SK-N-SH (cell line): ENCODE results near the gene SND1.

ENCODE experiments used
- CHD2 ChIP-seq: fragments of 150-350 bp; IDR thresholded peaks from 2 replicates; pipeline ENCODE4 v1.6.1; 2018; ENCODE audit warnings: low read length; ENCODE audit not compliant: partially characterized antibody
- EP300 ChIP-seq, 2 experiments: IDR thresholded peaks; 2 replicates each; pipeline versions ENCODE4 v1.4.0 to v1.6.1; 2012; ENCODE audit warnings: borderline replicate concordance in 1 of 2, low read depth in 1 of 2, low read length in 1 of 2
- EZH2phosphoT487 ChIP-seq: fragments of 200-600 bp; sonication (generic); IDR thresholded peaks from 2 replicates; pipeline ENCODE4 v1.6.1; 2017; ENCODE audit warnings: low read depth, mixed run types, mild to moderate bottlenecking, antibody characterized with exemption, moderate library complexity, borderline replicate concordance
- GABPA ChIP-seq: IDR thresholded peaks from 2 replicates; pipeline ENCODE4 v1.4.0; 2012; ENCODE audit warnings: low read depth, mild to moderate bottlenecking
- MXI1 ChIP-seq: IDR thresholded peaks from 2 replicates; pipeline ENCODE4 v1.6.1; 2012; ENCODE audit warnings: mild to moderate bottlenecking, low read depth, low read length, improper control_type of control experiment
- PBX3 ChIP-seq: IDR thresholded peaks from 2 replicates; pipeline ENCODE4; 2012
- POLR2AphosphoS5 ChIP-seq: IDR thresholded peaks from 2 replicates; pipeline ENCODE4 v1.6.1; 2012; ENCODE audit warnings: low read depth, low read length
- RAD21 ChIP-seq: IDR thresholded peaks from 2 replicates; pipeline ENCODE4 v1.6.1; 2012; ENCODE audit warnings: mild to moderate bottlenecking, low read length
- RFX5 ChIP-seq: IDR thresholded peaks from 2 replicates; pipeline ENCODE4 v1.6.1; 2012; ENCODE audit warnings: mild to moderate bottlenecking, improper control_type of control experiment, low read length
- RXRA ChIP-seq: IDR thresholded peaks from 2 replicates; pipeline ENCODE4 v1.4.0; 2012; ENCODE audit warnings: low read depth, mild to moderate bottlenecking, borderline replicate concordance
- SMC3 ChIP-seq: IDR thresholded peaks from 2 replicates; pipeline ENCODE4 v1.6.1; 2012; ENCODE audit warnings: low read depth, low read length, improper control_type of control experiment
- USF1 ChIP-seq: IDR thresholded peaks from 2 replicates; pipeline ENCODE4 v1.4.0; 2012; ENCODE audit warnings: low read depth, borderline replicate concordance
- USF2 ChIP-seq: fragments of 150-350 bp; IDR thresholded peaks from 2 replicates; pipeline ENCODE4 v1.6.1; 2017; ENCODE audit warnings: antibody characterized with exemption, low read length, low read depth, borderline replicate concordance
- TF ChIP-seq, protein P1 (sequence below): fragments of 200-600 bp; sonication (generic); IDR thresholded peaks from 2 replicates; pipeline ENCODE4 v1.6.1; 2017; ENCODE audit warnings: antibody characterized with exemption, mild to moderate bottlenecking, moderate library complexity

DNA sequence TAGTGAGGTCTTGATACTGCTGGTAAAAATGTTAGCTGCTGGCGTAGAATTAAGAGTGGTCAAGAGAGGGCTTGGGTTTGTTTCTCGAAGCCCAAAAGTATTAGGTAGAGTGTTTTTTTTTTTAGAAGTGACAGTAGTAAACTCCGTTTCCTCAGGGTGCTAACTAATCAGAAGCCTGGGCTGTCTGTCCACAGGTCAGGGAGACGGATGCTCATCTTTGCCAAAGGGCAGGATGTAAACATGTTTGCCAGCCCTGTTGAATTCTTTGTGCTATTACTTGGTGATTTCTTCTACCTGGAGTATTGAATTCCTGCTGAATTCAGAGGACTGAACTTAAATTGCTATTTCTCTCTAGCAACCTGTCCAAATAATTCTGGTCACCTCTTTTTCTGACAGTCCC is 117.1 kb downstream of the SND1 start:
- TF ChIP-seq CHD2 (no peak), POLR2AphosphoS5 (no peak), EP300 (IDR thresholded peaks at IDR 0.05; ENCODE audit: borderline replicate concordance in 1 of 2, low read depth in 1 of 2, low read length in 1 of 2) (no peak), USF1 (no peak), EZH2phosphoT487 (no peak), RAD21 (no peak), RFX5 (no peak), GABPA (no peak), RXRA (no peak), MXI1 (no peak), PBX3 (no peak), USF2 (no peak), SMC3 (no peak)
- TF ChIP-seq, protein P1, sequence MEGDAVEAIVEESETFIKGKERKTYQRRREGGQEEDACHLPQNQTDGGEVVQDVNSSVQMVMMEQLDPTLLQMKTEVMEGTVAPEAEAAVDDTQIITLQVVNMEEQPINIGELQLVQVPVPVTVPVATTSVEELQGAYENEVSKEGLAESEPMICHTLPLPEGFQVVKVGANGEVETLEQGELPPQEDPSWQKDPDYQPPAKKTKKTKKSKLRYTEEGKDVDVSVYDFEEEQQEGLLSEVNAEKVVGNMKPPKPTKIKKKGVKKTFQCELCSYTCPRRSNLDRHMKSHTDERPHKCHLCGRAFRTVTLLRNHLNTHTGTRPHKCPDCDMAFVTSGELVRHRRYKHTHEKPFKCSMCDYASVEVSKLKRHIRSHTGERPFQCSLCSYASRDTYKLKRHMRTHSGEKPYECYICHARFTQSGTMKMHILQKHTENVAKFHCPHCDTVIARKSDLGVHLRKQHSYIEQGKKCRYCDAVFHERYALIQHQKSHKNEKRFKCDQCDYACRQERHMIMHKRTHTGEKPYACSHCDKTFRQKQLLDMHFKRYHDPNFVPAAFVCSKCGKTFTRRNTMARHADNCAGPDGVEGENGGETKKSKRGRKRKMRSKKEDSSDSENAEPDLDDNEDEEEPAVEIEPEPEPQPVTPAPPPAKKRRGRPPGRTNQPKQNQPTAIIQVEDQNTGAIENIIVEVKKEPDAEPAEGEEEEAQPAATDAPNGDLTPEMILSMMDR, result no peak
